Measurements from ENCODE around the gene TIMM44. TPM values are rescaled to one million over a fixed set of nuclear protein-coding genes. Genes with fewer than 3 reads are reported as not detected.

TIMM44 gene
- total and polyA plus RNA-seq, 10 of the 15 experiments (the other 5 are each of a cell fraction or from before 2014, with no cell fraction given), result 6.6 to 90.7 (median 57.6) TPM

- CTCF ChIA-PET, result interaction anchor here (0.6 to 4.4 kb wide), 12 partner anchors 9 to 305 kb away, joined by 3 to 44 read pairs (median 4); partner anchors contain the start of genes MAP2K7, TIMM44 and TRAPPC5
- no peak overlapping the region for H3K4me2 ChIP-seq (ENCODE audit: control insufficient read depth, insufficient read depth)
- TF ChIP-seq POLR2AphosphoS5 (IDR thresholded peaks at IDR 0.05; ENCODE audit: low read length) (peak; percentile 53; the same call in 1 of the 2 replicates), KDM1A (IDR thresholded peaks at IDR 0.05; ENCODE audit: borderline replicate concordance) (no peak), HDAC6 (IDR thresholded peaks at IDR 0.05; ENCODE audit: unreplicated experiment) (no peak), CUX1 (IDR thresholded peaks at IDR 0.05; ENCODE audit: insufficient replicate concordance, low read depth, low read length) (no peak), IRF4 (IDR thresholded peaks at IDR 0.05; ENCODE audit: low read depth, low read length) (0 out of 2 replicates have a peak, but pooled peaks have one; percentile 9), TAF1 (IDR thresholded peaks at IDR 0.05; ENCODE audit: borderline replicate concordance, low read depth, low read length) (no peak), FOS (IDR thresholded peaks at IDR 0.05; ENCODE audit: borderline replicate concordance, extremely low read depth, insufficient read length) (no peak), ZSCAN29 (IDR thresholded peaks at IDR 0.05) (no peak), NFYB (IDR thresholded peaks at IDR 0.05; ENCODE audit: insufficient read depth, low read depth, low read length) (no peak), MEF2B (IDR thresholded peaks at IDR 0.05; ENCODE audit: partially characterized antibody, poor library complexity, severe bottlenecking) (peak; percentile 46), MTA3 (IDR thresholded peaks at IDR 0.05; ENCODE audit: borderline replicate concordance, low read length) (no peak), CBX5 (IDR thresholded peaks at IDR 0.05; ENCODE audit: low read depth) (no peak), ZBTB4 (CRISPR knock-in tag; IDR thresholded peaks at IDR 0.05) (no peak), PML (IDR thresholded peaks at IDR 0.05; ENCODE audit: low read length) (no peak)
Observed at GRCh38 chr19:7928741-7929701, 14.4 kb downstream of the TIMM44 start.

More at GRCh38 chr19:7928741-7929701, 14.4 kb downstream of the TIMM44 start:
- RAD21 ChIA-PET (ENCODE audit: unreplicated experiment), result interaction anchor here (0.7 to 2.2 kb wide), 5 partner anchors 9 to 361 kb away, joined by 3 to 11 read pairs (median 5); partner anchors contain the start of genes SNAPC2, STXBP2 and TIMM44
- no peak overlapping the region for H3K9ac ChIP-seq (ENCODE audit: control insufficient read depth, insufficient read depth, low read length)
- H3K9me3 ChIP-seq (replicated peaks; ENCODE audit: control insufficient read depth, insufficient read depth, low read length), result no peaks in the 10 kb centered on the region
- H3K36me3 ChIP-seq (ENCODE audit: control insufficient read depth in 2 of 2, insufficient read depth in 2 of 2, low read length in 1 of 2), result peaks cover 7 to 33% of the 10 kb centered on the region in 2 experiments; a peak in 3 of 4 replicates
- in situ Hi-C loops (cut with MboI), result no loop called here
- intact Hi-C loops (cut with micrococcal nuclease; ENCODE audit: unreplicated experiment), result no loop called here
- H3K79me2 ChIP-seq (ENCODE audit: control insufficient read depth, insufficient read depth, low read length), result no peaks in the 10 kb centered on the region
- SMC1A ChIA-PET (ENCODE audit: uncharacterized antibody, unreplicated experiment), result interaction anchor here (1.1 to 2.2 kb wide), 3 partner anchors 13 to 67 kb away, joined by 3 to 10 read pairs (median 4); partner anchors contain the start of gene TIMM44
- H4K20me1 ChIP-seq (ENCODE audit: control insufficient read depth, insufficient read depth), result no peaks in the 10 kb centered on the region; the same call in 1 of the 2 replicates
- DNase-seq (ENCODE audit: low read depth, low spot score) (no peak), ATAC-seq (peak; percentile 67), FAIRE-seq (no peak)
- no peak overlapping the region for H3K4me3 ChIP-seq
- WGBS (ENCODE audit: insufficient coverage, insufficient replicate concordance, low lambda C conversion rate, missing lambda C conversion rate), result 83% methylated on average over 23 of the region's 24 CpGs
- no peak overlapping the region for H3K27ac ChIP-seq (ENCODE audit: control insufficient read depth, insufficient read depth)
- H3K27me3 ChIP-seq (replicated peaks in 1 of 2; ENCODE audit: control insufficient read depth in 2 of 2, insufficient read depth in 2 of 2, low read length in 1 of 2), result no peaks in the 10 kb centered on the region
- POLR2A ChIA-PET, result interaction anchor here (0.5 to 1.7 kb wide), 5 partner anchors 8 to 388 kb away, joined by 3 to 6 read pairs (median 4); partner anchors contain the start of gene TIMM44
- BruUV-seq (replicated peaks), result no TSS peak
- H2AFZ ChIP-seq (ENCODE audit: control insufficient read depth, low read depth, low read length), result no peak overlapping the region
- no peaks in the 10 kb centered on the region; the same call in 1 of the 2 replicates for H3K4me1 ChIP-seq (ENCODE audit: control insufficient read depth, insufficient read depth, low read length)

Data from GM12878 (cell line).